Skeletal muscle cell (primary cell): ENCODE measurements around the gene ENTPD1.
"Not testable (repeated sequence)": the region's sequence is repeated elsewhere in the genome, so short reads cannot be mapped to it uniquely, and the experiment has no call there.

Experiments used
- DNase-seq: peaks from one replicate; pipeline ENCODE4 v3.0.0-alpha.2; 2010; ENCODE audit warnings: low read depth
- H3K4me3 ChIP-seq: 2 replicates; pipeline ENCODE4 v1.5.1; 2011; ENCODE audit warnings: low read depth, mild to moderate bottlenecking, control low read depth, low read length, moderate library complexity

The ENTPD1 gene

DNA sequence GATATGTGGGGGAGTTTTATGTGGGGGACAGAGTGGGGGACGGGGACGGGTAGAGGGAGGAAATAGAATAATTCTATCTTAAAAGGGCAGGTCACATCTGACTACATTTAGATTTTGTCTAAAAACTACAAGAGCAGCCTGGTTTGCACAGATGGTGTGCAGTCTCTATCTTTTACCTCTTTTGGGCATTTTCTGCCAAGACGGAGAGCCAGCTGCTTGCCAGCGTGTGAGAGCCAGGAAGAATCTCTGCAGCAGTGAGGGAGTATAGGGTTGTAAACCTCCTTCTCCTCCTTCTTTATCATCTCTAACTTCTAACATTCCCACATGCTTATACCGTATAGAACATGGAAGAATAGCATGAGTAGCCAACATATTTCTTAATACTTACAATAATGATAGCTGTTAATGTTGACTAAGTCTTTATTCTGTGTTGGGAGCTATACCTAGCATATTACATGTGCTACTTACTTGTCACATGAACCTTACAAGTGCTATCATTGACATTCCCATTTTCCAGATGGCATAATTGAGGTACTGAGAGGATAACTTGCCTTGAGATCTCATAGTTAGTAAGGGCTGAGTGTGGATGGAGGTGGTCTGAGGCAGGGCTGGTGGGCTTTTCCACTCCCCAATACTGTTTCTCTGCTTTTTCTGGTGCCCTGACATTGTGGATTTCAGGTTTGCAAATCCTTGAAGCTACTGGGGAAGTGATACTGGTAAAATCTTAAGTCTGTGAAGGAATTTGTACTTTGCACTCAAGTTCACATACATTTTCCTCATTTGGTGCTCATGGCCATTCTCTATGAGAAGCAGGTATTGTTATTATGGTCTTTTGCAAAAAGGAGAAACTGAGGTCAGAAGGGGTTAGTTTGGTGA, 1.1 kb downstream of the ENTPD1 start:
- no peak overlapping the region for H3K4me3 ChIP-seq
- no peak for DNase-seq

DNA sequence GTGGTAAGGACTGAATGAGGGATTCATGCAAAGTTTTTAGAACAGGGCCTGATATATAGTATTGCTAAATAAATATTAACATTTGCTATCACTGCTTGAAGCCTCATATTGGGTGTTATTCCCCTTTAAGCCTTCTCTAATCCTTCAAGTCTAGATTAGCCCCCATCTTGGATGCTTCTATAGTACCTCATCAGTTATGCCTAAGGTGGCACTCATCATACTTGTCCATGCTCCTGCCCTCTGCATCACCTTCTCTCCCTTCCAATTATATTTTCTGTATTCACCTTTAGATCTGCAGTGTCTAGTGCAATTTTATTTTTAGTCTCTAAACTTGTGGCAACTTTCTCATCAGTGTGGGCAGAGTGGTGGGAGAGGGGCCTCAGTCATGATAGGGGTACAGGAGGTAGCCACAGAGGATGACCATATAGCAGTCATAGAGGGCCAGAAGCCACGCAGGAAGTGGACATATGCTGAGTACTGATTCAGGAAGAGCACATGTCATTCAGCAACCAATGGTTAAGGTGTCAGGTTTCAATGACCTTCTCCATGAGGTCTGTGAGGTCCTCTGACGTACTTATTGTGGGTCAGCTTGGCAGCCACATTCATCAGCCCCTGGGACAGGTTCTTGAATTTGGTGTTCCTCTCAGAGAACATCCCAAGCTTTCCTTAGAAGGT, 2.5 kb downstream of the ENTPD1 start:
- H3K4me3 ChIP-seq, result no peak overlapping the region
- DNase-seq, result no peak

DNA sequence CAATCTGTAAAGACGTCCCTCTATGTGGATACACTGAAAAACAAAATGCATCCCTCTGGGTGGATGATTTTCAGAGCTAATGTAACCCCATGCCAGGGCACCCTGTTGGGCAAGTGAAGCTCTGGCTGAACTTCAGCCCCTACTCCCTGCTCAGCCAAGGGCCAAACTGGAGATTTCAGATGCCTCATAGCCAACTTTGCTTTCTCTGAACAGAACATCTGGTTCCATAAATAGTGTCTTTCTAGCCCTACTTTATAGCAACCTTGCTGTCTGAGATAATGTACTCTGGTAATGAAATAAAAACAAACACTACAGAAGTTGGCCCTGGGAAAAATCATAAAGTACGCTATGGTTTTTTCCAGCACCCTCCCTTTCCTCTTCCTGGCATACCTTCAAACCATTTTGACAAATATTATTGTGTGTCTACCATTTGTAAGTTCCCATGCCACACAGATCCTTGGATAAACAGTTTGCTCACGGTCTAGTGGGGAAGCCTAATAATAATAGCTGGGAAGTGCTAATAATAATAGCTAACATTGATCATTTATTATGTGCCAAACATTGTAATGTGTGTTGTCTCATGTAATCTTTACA, 3.4 kb downstream of the ENTPD1 start:
- DNase-seq, result no peak
- H3K4me3 ChIP-seq, result no peak overlapping the region

DNA sequence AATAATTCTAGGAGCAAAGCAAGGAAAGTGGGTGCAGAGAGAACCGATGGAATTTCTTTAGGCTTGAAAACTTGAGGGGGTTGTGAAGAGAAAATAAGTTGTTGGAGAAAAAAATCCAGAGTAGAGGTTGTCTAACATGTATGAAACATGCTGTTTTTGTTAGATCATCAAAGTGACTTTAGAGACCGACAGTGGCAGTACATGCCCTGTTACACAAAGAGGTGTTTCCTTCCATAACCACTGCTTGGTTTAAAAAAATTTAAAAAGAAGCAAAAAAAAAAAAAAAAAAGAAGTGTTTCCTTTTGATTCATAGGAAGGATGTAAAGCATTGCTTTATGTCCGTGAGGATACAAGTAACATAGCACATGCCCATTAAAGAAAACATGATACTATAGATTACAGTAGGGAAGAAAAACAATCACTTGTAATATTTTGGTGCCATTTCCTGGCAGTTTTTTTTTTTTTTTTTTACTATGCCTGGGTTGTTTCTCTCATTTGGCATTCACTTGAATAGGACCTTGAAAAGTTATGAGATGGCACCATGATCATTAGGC, 6.1 kb downstream of the ENTPD1 start:
- no peak overlapping the region for H3K4me3 ChIP-seq

DNA sequence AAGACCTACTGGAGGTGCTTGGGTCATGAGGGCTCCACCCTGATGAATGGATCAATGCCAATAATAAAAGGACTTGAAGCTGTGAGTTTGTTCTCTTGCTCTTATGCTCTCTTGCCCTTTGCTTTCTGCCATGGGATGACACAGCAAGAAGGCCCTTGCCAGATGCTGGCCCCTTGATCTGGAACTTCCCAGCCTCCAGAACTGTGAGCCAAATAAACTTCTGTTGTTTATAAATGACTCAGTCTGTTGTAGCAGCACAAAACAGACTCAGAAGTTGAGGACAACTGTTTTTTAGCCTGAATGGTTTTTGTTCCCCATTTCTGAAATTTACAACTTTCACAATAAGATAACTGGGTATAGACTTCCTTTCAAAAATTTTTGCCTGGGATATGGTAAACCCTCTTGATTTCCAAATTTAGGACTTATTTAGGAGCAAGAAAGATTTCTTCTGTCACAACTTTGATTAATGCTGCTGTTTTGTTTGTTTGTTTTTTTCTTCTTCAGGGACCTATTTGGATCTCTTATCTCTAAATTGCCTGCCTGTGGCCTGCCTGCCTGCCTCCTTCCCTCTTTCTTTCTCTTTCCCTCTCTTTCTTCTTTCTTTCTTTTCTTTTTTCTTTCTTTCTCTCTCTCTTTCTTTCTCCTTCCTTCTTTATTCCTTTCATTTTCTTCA, 12.1 kb downstream of the ENTPD1 start:
- no peak for DNase-seq
- H3K4me3 ChIP-seq, result no peak overlapping the region

More for the DNA sequence above, 6.1 kb downstream of the ENTPD1 start:
- no peak for DNase-seq

DNA sequence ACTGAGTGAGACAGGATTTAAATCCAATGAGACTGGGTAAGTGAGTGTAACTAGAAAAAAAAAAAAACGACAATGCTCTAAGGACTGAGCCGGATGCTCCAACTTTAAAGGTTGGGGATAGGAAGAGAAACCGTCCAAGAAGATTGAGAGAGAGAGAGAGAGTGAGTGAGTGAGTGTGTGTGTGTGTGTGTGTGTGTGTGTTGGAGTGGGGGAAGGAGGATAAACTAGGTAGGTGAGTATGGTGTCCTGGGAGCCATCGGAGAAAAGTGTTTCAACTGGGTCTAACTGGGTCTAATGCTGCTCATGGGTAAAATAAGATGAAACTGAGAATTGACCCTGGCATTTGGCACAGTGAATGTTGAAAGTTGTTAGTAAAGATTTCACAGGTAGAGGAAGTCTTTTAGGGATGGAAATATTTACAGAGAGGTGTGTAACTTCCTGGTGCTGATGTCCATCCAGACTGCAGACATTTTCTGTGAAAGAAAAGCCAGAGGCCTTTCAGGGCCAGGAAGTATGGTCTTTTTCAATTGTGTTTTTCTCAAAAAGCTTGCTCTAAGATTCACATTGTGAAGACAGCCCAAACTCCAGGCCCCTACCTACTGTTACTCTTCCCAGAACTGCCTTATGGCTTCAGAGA, 14.2 kb downstream of the ENTPD1 start:
- no peak overlapping the region for H3K4me3 ChIP-seq
- DNase-seq, result no peak

DNA sequence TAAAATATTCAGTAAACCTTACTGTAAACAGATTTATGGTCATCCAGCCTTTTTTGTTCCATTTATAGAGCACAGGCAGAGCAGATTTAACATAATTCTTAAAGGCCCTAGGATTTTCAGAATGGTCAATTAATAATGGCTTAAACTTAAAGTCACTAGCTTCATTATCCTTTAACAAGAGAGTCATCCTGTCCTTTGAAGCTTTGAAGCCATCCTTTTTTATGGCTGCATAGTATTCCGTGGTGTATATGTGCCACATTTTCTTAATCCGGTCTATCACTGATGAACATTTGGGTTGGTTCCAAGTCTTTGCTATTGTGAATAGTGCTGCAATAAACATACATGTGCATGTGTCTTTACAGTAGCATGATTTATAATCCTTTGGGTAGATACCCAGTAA, 17.5 kb downstream of the ENTPD1 start:
- DNase-seq, H3K4me3 ChIP-seq: not testable (repeated sequence)

DNA sequence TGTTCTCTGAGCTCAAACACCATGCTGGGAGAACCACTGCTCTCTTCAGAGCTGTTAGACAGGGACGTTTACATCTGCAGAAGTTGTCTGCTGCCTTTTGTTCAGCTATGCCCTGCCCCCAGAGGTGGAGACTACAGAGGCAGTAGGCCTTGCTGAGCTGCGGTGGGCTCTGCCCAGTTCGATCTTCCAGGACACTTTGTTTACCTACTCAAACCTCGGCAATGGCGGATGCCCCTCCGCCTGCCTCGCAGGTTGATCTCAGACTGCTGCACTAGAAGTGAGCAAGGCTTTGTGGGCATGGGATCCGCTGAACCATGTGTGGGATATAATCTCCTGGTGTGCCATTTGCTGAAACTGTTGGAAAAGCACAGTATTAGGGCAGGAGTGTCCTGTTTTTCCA, 21.7 kb downstream of the ENTPD1 start:
- not testable (repeated sequence) for DNase-seq, H3K4me3 ChIP-seq

DNA sequence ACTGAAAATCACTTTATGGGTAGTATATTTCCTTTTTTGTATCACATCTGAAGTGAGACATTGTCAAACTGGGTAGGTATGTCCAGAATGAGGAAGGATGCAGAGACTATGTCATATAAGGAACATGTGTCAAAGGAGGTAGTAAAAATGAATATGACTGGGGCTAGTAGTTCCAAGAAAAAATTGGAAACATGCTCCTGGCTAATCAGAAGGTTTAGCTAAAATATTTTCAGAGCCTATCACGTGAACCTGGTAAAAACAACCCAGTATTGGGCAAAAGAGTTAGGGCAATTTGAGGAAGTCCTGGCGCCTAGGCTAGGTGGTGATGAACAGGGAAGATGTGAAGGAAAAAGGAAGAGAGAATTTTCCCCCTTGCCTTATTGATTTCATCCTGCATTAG, 26.4 kb downstream of the ENTPD1 start:
- no peak for DNase-seq
- H3K4me3 ChIP-seq, result no peak overlapping the region

DNA sequence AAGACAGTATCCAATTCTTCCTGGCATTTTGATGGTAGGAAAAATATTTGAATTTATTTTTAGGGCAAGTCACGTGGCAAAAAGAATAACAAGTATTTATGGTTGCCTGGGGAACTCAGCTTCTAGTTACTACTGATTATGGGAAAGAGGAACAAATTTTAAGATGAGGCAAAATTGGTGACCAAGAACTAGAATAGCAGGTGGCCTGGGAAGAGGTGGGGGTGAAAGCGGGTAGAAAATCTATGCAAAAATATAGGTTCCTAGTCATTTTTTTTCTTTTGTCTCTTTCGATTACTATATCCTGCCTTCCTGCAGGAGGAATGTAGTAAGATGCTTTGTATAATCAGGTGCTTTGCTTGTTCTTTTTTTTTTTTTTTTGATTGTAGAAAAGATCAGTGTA, 27.8 kb downstream of the ENTPD1 start:
- no peak for DNase-seq
- H3K4me3 ChIP-seq, result no peak overlapping the region

DNA sequence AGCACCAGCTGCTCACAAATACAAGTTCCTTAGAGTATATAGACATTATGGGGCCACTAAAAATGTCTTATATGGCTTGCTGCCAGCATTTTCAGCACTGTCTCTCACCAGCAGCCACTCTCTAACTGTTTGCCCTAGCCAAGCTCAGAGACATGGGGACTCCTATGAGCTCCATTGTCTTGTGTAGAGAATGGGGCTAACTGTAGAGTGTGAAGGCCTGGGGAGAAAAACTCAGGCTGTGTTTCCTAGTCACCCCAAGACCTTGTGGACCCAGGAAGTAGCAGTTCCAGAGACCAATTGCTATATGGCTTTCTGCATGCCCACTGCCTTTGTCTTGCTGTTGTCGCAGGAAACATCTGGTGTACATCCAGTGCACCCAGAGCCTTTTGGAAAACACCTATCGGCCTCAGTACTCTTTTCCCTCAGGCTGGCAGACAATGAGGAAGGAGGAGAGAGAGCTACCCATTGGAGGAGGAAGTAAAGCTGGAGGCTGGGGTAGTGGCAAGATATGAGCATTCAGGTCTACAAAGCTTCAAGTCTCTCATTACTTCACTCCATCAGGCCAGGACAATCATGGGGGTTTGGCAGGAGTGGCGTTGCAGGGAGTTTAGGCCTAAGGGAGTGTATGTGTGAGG, 28.4 kb downstream of the ENTPD1 start:
- H3K4me3 ChIP-seq, result no peak overlapping the region
- DNase-seq, result no peak

DNA sequence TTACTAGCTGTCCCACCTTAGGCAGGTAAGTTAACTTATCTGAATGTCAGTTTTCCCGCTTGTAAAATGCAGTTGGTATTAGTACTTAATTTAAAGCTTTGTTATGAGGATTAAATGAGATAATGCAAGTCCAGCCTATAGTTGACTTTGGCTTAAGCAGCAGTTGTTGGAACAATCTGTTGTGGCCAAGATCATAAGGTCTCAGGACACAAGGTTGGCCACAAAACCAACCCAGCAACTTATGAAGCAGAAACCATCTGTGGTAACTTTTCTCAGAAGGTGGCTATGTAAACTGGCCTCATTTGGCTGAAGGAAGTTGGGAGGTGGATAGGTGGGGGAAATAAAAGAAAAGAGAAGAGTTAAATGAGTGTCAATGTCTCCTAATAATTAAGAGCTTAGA, 29.4 kb downstream of the ENTPD1 start:
- H3K4me3 ChIP-seq, result no peak overlapping the region
- no peak for DNase-seq

DNA sequence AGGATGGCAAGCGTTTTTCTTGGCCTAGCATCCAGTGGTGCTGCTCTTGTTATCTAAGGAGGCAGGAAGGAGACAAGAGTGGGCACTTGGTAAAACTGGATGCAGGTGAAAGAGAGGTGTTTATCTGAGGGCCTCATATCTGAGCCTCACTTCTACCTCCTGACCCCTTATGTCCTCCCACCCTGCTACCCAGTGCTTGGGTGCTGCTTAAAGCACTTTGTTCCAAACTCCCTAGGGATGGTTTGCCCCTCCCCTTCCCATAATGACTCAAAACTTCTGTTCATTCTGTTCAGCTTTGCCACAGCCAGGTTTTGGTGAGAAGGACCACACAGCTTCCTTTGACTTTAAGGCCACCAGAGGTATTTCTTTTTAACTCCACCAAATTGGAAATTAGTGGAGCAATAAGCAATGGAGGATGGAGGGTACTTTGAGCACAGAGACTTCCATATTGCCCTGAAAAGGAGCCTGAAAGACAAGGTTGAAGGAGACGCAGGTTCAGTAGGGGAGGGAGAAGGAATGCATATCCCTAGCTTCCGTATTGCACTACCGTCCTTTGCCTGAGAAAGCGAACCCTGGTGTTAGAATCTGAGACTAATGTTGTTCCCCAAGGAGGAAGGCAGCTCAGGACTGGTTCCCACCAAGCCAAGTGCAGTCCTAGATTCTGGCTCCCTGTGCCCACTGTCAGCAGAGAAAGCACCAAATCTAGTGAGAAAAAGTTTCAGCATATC, 30.1 kb downstream of the ENTPD1 start:
- H3K4me3 ChIP-seq, result no peak overlapping the region
- DNase-seq, result no peak

DNA sequence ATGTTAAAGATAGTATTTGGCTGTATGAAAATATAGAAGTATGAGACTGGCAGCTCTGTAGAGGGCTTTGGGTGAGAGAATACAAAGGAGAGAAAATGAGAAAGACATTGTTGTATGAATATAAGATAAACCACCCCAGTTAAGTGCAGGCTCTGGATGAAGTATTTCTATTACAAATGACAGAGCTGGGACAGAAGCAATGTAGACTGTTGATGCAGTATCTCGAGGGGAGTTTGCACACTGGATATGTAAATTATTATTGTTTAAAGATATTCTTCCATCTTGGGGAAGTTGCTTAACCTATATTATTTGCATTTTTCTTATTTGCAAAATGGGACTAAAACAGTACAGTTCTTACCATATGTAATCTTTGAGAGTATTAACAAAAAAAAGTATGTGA, 31.5 kb downstream of the ENTPD1 start:
- DNase-seq, result no peak
- H3K4me3 ChIP-seq, result no peak overlapping the region

DNA sequence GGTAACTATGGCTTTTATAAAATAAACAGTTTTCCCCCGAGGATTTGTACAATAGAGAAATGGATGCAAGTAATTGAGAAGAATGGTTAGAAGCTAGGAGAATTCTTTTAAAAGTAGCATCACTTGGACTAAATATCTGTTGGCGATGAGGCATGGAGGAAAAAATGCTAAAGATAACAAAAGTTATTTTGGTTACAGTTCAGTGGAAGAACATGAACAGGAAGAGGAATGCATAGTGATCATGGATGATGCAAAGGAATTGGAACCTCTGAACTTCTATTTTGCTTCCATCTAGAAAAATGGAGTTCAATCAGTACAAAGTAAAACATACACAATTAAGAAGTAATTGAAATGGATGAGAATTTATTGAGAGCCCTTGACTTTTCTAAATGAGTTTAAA, 32.9 kb downstream of the ENTPD1 start:
- peak; percentile 60 for DNase-seq
- no peak overlapping the region for H3K4me3 ChIP-seq

DNA sequence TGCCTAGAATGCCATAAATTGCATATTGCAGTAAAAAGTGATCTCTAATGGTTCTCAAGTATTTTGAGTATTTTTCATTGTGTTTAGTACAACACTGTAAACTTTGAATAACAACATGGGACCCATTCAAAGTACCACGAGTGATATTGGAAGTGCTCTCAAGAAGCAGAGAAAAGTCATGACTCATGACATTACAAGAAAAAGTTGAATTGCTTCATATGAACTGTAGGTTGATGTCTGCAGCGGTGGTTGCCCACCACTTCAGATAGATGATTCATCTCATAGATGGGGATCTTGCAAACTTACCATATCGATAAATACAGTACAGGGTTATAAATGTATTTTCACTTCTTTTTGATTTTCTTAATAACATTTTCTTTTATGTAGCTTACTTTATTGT, 33.9 kb downstream of the ENTPD1 start:
- H3K4me3 ChIP-seq, result no peak overlapping the region
- no peak for DNase-seq

DNA sequence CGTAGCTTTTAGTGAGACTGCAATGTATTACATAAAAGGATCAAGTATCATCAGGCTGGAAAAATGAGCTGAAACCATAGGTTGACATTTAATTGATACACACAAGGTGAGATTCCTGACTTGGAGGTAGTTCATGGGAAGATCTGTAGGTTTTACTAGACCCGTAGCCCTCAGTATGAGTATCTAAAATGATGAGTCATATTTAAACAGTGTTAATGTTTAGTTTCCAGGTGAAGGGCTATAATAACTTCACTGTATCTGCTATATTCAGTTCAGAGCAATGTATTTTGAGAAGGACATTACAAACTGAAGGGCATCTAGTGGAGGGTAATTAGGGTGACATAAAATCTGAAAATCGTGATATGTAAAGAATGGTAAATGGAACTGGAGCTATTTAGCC, 35.0 kb downstream of the ENTPD1 start:
- no peak overlapping the region for H3K4me3 ChIP-seq
- DNase-seq, result no peak

DNA sequence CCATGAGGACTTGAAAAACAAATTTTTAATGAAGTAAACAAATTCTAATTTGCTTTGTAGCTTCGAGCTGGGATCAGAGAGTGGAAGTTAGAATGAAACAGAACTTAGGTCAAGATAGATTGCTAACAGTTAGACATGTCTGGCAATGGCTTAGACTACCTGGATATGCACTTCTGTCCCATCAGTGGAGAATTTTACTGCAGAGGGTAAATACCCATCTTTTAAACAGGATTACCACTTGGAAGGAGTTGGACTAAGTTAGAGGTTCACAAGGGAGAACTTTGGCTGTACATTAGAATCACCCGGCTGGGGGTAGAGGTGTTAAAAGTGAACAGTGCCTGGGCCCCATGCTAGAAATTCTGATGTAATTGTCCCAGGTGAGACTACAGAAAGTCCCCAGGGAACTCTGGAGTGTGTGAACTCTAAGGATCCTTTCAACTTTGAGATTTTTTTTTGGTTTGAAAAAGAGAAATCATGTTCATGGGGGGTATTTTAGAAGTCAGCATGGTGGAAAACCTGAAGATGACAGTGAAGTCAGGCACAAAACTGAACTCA, 35.5 kb downstream of the ENTPD1 start:
- no peak overlapping the region for H3K4me3 ChIP-seq
- DNase-seq, result no peak
